Skeletal muscle satellite cell (primary cell): Measurements from ENCODE around the gene JSRP1.
A peak's percentile ranks its signal among the peaks of the same experiment; 100 is the strongest.

Experiments
- H3K27me3 ChIP-seq: 2 replicates; pipeline ENCODE4 v1.7.0; 2013; ENCODE audit warnings: low read length; ENCODE audit not compliant: control insufficient read depth, insufficient read depth
- H3K36me3 ChIP-seq: 2 replicates; pipeline ENCODE4 v1.7.0; 2013; ENCODE audit warnings: mild to moderate bottlenecking, control low read depth, low read length; ENCODE audit not compliant: insufficient read depth
- H3K4me1 ChIP-seq: 2 replicates; pipeline ENCODE4 v1.7.0; 2013; ENCODE audit warnings: low read length; ENCODE audit not compliant: control insufficient read depth, insufficient read depth
- H3K4me2 ChIP-seq: 2 replicates; pipeline ENCODE4 v1.7.0; 2013; ENCODE audit warnings: mild to moderate bottlenecking, low read length
- H3K4me3 ChIP-seq: 2 replicates; pipeline ENCODE4 v1.7.0; 2013; ENCODE audit warnings: low read length
- H3K9ac ChIP-seq: 2 replicates; pipeline ENCODE4 v1.7.0; 2013; ENCODE audit warnings: mild to moderate bottlenecking, low read depth, low read length, moderate library complexity
- H3K9me3 ChIP-seq: replicated peaks from 2 replicates; pipeline ENCODE4 v1.7.0; 2013; ENCODE audit warnings: mild to moderate bottlenecking, control low read depth, low read length

The JSRP1 gene

DNA sequence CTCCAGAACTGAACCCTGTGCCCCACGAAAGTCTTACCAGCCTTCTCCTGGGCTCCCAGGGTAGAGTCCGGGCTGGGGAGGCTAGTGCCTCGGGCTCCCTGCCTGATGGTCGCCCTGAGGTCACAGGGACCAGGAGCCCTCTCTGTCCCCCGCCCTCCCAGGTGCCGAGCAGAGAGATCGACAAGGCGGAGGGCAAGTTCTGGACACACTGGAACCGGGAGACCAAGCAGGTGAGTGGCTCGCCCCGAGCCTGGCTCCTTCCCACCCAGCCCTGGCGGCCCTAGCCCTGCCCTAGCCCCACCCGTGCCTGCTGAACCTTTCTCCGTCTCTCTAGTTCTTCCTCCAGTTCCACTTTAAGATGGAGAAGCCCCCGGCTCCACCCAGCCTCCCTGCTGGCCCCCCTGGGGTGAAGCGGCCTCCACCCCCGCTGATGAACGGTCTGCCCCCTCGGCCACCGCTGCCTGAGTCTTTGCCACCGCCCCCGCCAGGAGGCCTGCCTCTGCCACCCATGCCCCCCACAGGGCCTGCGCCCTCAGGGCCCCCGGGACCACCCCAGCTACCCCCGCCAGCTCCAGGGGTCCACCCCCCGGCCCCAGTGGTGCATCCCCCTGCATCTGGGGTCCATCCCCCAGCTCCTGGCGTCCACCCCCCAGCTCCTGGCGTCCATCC lies 8.7 kb downstream of the JSRP1 start:
- H3K4me1 ChIP-seq: peaks cover 11% of the 10 kb centered on the region
- peaks cover 62% of the 10 kb centered on the region for H3K36me3 ChIP-seq
- H3K9ac ChIP-seq: no peak overlapping the region
- H3K27me3 ChIP-seq: no peaks in the 10 kb centered on the region
- H3K4me3 ChIP-seq: no peak overlapping the region
- no peak overlapping the region for H3K4me2 ChIP-seq
- H3K9me3 ChIP-seq: no peaks in the 10 kb centered on the region

DNA sequence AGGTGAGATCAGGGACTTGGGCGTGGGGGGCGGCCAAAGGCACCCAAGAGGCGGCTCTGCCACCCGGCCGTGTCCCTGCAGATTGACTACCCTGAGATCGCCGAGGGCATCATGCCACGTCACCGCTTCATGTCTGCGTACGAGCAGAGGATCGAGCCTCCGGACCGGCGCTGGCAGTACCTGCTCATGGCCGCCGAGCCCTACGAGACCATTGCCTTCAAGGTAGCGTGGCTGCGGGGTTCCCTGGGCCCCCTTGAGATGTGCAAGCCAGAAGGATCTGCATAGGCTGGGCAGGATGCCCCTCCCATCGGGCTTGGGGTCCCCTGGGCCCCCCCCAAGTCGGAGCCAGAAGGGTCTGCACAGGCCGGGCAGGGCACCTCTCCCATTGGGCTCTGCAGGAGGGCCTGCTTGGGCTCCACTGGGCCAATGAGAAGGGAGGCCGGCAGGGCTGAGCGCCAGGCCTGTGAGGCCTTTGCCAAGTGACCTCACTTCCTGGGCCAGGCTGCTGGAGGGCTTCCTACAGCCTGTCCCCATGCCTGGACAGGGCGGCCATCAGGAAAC lies 9.3 kb downstream of the JSRP1 start:
- Histone ChIP-seq H3K4me1 (peaks cover 18% of the 10 kb centered on the region), H3K9me3 (no peaks in the 10 kb centered on the region), H3K9ac (no peak overlapping the region), H3K4me2 (no peak overlapping the region), H3K4me3 (no peak overlapping the region), H3K36me3 (peaks cover 66% of the 10 kb centered on the region), H3K27me3 (no peaks in the 10 kb centered on the region)

DNA sequence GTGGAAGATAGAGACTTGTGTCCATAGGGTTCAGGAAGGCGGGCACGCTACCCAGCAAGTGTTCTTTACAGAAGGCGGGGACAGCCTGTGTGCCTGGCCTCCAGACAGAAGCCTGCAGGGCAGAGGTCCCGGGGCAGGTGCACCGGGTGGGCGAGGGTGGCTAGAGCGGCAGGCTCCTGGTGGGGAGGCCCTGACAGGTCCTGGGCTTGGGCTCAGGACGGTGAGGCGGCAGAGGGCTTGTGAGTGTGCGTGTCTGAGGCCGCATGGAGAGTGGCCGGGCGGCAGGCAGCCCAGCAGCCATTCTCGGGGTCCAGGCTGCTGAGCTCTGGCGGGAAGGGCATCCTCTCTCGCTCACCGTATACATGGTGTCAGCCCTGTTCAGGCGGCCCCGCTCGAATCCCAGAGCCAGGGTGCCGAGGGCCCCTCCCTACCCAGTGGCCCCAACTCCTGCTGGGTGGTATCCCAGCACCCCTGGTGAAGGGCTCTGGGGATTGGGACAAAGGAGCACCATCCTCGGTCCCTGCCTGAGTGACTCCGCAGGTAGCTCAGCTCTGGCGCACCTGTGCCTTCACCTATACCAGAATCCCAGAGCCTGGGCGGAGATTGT lies 10.1 kb downstream of the JSRP1 start:
- Histone ChIP-seq H3K4me3 (no peak overlapping the region), H3K27me3 (no peaks in the 10 kb centered on the region), H3K4me2 (no peak overlapping the region), H3K9ac (no peak overlapping the region), H3K36me3 (peaks cover 66% of the 10 kb centered on the region), H3K4me1 (peaks cover 26% of the 10 kb centered on the region), H3K9me3 (no peaks in the 10 kb centered on the region)

DNA sequence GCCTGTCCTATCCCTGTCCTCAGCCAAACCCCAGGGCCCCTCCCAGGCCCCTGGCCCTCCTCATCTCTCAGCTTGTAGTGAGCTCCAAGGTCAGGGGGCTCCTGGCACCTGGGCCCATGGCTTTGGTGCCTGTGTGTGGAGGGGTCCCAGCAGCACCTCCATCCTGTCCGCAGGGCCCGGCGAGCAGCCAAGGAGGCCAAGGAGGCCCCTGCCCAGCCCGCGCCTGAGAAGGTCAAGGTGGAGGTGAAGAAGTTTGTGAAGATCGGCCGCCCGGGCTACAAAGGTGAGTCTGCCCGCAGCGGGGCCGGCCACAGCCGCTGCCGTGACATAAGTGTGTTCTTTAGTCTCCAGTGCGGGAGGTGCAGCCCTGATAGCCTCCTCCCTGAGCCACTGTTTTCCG lies 10.9 kb downstream of the JSRP1 start:
- Histone ChIP-seq H3K9ac (no peak overlapping the region), H3K4me3 (no peak overlapping the region), H3K4me1 (peaks cover 34% of the 10 kb centered on the region), H3K9me3 (no peaks in the 10 kb centered on the region), H3K36me3 (peaks cover 66% of the 10 kb centered on the region), H3K27me3 (no peaks in the 10 kb centered on the region), H3K4me2 (no peak overlapping the region)

DNA sequence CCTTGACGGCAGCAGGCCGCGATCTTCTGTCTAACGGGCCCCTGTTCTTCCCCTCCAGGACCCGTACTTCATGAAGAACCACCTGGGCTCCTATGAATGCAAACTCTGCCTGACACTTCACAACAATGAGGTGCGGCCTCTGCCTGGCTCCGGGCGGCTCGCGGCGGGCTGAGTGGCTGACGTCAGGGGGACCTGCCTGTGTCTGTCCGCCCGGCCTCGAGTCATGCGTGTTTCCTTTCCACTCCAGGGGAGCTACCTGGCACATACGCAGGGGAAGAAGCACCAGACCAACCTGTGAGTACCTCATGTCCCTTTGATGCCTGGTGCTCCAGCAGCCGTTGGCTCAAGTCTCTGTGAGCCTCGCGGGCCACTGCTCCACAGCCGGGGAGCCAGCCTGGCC lies 11.7 kb downstream of the JSRP1 start:
- Histone ChIP-seq H3K27me3 (no peaks in the 10 kb centered on the region), H3K4me1 (peaks cover 36% of the 10 kb centered on the region), H3K9me3 (no peaks in the 10 kb centered on the region), H3K9ac (no peak overlapping the region), H3K4me2 (no peak overlapping the region), H3K4me3 (no peak overlapping the region), H3K36me3 (peaks cover 62% of the 10 kb centered on the region)

DNA sequence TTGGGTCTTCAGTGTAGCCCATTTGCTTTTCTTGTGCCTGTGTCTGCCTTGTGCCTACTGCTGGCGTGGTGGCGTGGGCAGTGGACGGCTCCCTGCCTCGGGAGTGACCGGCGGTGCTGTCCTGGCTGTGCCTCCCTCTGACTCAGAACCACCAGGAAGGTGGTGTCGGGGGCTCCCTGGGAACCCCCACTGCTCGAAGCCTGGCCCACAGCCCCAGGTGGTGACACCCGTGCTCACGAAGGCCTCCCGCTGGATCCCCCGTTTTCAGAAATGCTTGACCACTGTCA lies 12.1 kb downstream of the JSRP1 start:
- Histone ChIP-seq H3K9ac (no peak overlapping the region), H3K36me3 (peaks cover 58% of the 10 kb centered on the region), H3K27me3 (no peaks in the 10 kb centered on the region), H3K4me3 (no peak overlapping the region), H3K9me3 (no peaks in the 10 kb centered on the region), H3K4me2 (no peak overlapping the region), H3K4me1 (peaks cover 36% of the 10 kb centered on the region)

DNA sequence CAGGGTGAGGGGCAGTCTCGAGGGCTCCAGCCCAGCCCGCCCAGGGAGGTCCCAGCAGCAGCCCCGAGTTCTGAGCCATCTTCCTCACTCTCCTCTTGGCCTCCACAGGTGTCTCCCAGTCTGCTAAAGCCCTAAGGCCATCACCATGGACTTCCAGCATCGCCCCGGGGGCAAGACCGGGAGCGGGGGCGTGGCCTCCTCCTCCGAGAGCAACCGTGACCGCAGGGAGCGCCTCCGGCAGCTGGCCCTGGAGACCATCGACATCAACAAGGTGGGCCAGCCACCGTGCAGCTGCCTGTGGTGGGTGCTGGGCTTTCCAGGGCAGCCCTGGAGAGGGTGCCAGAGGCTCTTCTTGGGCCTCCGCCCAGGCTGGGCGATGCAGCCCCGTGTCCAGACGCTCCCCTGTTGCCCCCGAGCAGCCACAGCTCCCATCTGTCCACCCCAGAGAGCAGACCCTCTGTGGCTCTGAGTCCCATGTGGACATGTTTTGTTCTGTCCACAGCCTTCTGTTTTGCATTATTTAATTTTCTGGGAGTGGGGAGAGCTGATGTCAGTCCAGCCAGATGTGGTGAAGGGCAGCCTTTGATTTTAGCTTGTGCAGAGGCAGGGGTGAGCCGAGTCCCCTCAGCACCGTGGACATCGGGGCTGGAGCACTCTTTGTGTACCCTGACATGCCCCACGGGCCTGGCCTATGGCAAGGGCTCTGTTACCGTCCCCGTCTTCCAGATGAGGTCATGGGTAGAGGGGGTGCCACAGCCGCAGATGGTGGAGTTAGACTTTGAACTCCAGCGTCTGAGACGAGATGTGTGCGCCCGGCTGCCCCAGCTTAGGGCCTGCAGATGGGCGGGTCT lies 12.7 kb downstream of the JSRP1 start:
- H3K4me3 ChIP-seq: no peak overlapping the region
- H3K4me2 ChIP-seq: no peak overlapping the region
- H3K4me1 ChIP-seq: peaks cover 40% of the 10 kb centered on the region
- no peaks in the 10 kb centered on the region for H3K27me3 ChIP-seq
- H3K9ac ChIP-seq: no peak overlapping the region
- H3K9me3 ChIP-seq: no peaks in the 10 kb centered on the region
- peaks cover 57% of the 10 kb centered on the region for H3K36me3 ChIP-seq

DNA sequence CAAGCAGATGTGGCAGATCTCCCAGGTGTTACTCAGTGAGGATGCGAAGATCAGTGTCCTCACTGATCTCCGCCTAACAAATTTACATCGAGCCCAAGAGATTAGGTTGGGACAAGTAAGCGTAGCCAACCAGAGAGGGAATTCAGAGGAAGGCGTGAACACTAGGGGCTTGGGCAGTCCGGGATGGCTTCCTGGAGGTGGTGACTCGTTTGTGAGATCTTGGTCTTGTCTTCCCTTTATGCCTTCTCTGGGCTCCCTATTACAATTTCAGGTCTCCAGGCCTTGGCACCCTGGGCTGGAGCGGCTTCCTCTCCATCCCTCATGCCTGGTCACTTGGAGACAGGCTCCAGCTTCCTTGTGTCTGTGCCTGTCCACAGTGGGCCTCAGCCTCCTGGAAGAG lies 13.4 kb downstream of the JSRP1 start:
- Histone ChIP-seq H3K9ac (no peak overlapping the region), H3K36me3 (peaks cover 56% of the 10 kb centered on the region), H3K4me2 (no peak overlapping the region), H3K9me3 (no peaks in the 10 kb centered on the region), H3K4me3 (no peak overlapping the region), H3K27me3 (no peaks in the 10 kb centered on the region), H3K4me1 (peaks cover 47% of the 10 kb centered on the region)

DNA sequence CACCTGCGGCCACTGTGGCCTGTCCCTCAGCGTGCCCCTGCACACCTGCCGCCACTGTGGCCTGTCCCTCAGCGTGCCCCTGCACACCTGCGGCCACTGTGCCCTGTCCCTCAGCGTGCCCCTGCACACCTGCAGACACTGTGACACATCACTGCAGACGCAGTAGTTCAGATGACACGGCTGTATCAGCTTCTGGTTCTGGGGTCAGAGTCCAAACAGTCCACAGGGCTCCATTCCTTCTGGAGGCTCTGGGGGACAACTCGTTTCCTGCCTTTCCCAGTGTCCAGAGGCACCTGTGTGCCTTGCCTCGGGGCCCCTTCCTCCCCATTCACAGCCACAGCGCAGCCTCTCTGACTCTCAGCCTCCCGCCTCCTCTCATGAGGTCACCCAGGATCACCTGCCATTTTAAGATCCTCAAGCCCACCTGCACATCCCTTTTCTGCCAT lies 14.1 kb downstream of the JSRP1 start:
- Histone ChIP-seq H3K27me3 (no peaks in the 10 kb centered on the region), H3K36me3 (peaks cover 51% of the 10 kb centered on the region), H3K9ac (no peak overlapping the region), H3K4me3 (no peak overlapping the region), H3K4me1 (peaks cover 48% of the 10 kb centered on the region), H3K4me2 (peak overlapping the region; percentile 99), H3K9me3 (no peaks in the 10 kb centered on the region)

DNA sequence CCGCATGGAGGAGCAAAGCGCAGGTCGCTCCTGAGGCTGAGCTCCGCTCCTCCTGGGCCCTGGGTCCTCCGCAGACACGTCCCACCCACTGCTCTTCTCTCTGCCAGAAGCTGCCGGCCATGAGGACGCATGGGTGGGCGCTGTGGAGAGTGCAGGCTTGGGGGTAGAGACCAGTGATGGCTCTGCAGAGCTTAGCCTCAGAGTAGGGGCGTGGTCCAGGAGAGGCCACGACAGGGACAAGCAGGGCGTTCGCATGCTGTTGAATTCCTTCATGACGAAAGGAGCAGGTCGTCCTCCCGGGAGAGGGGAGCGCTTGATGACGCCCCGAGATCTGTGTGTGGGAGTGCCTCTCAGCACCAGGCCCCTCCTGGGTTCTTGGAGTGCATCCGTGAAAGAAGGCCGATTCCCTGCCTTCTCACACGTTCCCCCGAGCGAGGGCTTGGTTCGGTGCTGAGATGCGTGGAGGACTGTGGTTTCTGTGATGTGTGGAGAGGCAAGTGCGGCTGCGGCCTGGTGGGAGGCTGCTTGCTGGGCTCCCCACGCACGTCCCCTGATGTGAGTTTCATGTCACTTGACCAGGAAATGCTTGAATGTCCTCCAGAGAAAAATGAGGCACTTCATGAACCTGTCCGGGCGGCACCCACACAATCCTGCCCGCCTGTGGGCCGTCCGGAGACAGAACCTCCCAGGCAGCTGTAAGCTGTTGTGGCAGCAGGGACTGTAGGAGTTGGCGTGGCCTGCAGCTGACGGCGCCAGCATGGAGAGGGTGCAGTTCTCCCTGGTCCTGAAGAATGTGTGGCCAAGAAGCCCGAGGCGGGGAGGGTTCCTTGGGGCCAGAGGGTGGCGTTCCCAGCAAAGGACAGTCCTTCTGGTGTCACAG lies 15.1 kb downstream of the JSRP1 start:
- H3K4me2 ChIP-seq: peak overlapping the region; percentile 99
- H3K27me3 ChIP-seq: no peaks in the 10 kb centered on the region
- H3K36me3 ChIP-seq: peaks cover 41% of the 10 kb centered on the region
- H3K9me3 ChIP-seq: no peaks in the 10 kb centered on the region
- peak overlapping the region; percentile 71 for H3K4me3 ChIP-seq
- H3K9ac ChIP-seq: peak overlapping the region; percentile 94
- H3K4me1 ChIP-seq: peaks cover 44% of the 10 kb centered on the region
